K562 (cell line): Measurements from ENCODE around the gene ZNF791. TPM values are rescaled to one million over a fixed set of nuclear protein-coding genes. Genes with fewer than 3 reads are reported as not detected.

Source experiments
- AFF4 ChIP-seq: sonication (generic); formaldehyde crosslinking; IDR thresholded peaks from 2 replicates; pipeline ENCODE4 v1.8.0; 2023; ENCODE audit warnings: mild to moderate bottlenecking, missing genetic modification reagents
- ARID3B ChIP-seq: fragments of 250-450 bp; sonication (Bioruptor Pico); IDR thresholded peaks from 2 replicates; pipeline ENCODE4 v1.4.0; 2020; ENCODE audit warnings: borderline replicate concordance
- ATF1 ChIP-seq, 2 experiments: fragments of 450-650 bp in 1 of 2; IDR thresholded peaks; 2 replicates each; pipeline ENCODE4 v1.6.1; 2016; ENCODE audit warnings: missing compliant biosample characterization in 1 of 2, missing genetic modification characterization in 1 of 2
- BRCA1 ChIP-seq, 2 experiments: fragments of 450-650 bp in 1 of 2; sonication (generic) in 1 of 2; formaldehyde crosslinking in 1 of 2; IDR thresholded peaks; 2 replicates each; pipeline versions ENCODE4 v1.5.0 to v1.6.1; 2017 to 2020; ENCODE audit warnings: mild to moderate bottlenecking in 1 of 2, missing genetic modification reagents in 1 of 2
- DDX20 ChIP-seq: fragments of 450-650 bp; IDR thresholded peaks from 2 replicates; pipeline ENCODE4 v1.6.1; 2016; ENCODE audit warnings: missing genetic modification characterization, low read depth, mild to moderate bottlenecking, missing compliant biosample characterization, moderate library complexity
- ETS2 ChIP-seq: IDR thresholded peaks from 2 replicates; pipeline ENCODE4 v1.6.1; 2016; ENCODE audit warnings: borderline replicate concordance, missing genetic modification characterization, mild to moderate bottlenecking, moderate library complexity, missing compliant biosample characterization; ENCODE audit not compliant: poor library complexity, severe bottlenecking
- HNRNPH1 ChIP-seq: fragments of 200-400 bp; formaldehyde crosslinking; optimal IDR thresholded peaks from 2 replicates; pipeline ENCODE3; 2017; ENCODE audit warnings: low read depth, mild to moderate bottlenecking, low read length, moderate library complexity
- USF2 ChIP-seq: sonication (generic); formaldehyde crosslinking; IDR thresholded peaks from 2 replicates; pipeline ENCODE4 v1.5.0; 2020; ENCODE audit warnings: missing genetic modification reagents
- ZFP30 ChIP-seq: fragments of 250-450 bp; sonication (Bioruptor Pico); IDR thresholded peaks from 2 replicates; pipeline ENCODE4 v1.8.0; 2022; ENCODE audit warnings: moderate library complexity, mild to moderate bottlenecking, inconsistent platforms, borderline replicate concordance
- ZFP36 ChIP-seq: fragments of 150-350 bp; IDR thresholded peaks from 2 replicates; pipeline ENCODE4 v1.6.1; 2018; ENCODE audit warnings: low read length, low read depth; ENCODE audit not compliant: partially characterized antibody
- polyA plus RNA-seq, 8 experiments: library from polyadenylated mRNA; depleted of rRNA in 4 of 8; stranded (reverse) in 5 of 8; unstranded in 3 of 8; fragments of >200 nt; fragmentation: Nextera tagmentation in 2 of 8; fragmentation: Illumina TruSeq in 1 of 8; extraction: Ambion mirVana in 2 of 8; extraction: Trizol in 1 of 8; gene quantifications; 2 replicates each; pipeline versions ENCODE4 v1.2.1 to v1.2.3, GENCODE V29; 2011 to 2014; ENCODE audit warnings: inconsistent platforms in 1 of 8, missing spikeins in 1 of 8
- total RNA-seq, 7 experiments: library from RNA; depleted of rRNA in 6 of 7; stranded (reverse); fragments of >200 nt in 6 of 7; fragmentation: Illumina TruSeq in 2 of 7; extraction: Trizol in 2 of 7; gene quantifications; 2 replicates each; pipeline versions ENCODE4 v1.2.1 to v1.2.3, GENCODE V29; 2011 to 2021; ENCODE audit warnings: low replicate concordance in 1 of 7
- TF ChIP-seq, protein P1 (sequence below): sonication (generic); formaldehyde crosslinking; IDR thresholded peaks from 2 replicates; pipeline ENCODE4 v1.8.0; 2023; ENCODE audit warnings: mild to moderate bottlenecking, missing genetic modification reagents
- TF ChIP-seq, protein P2 (sequence below): sonication (generic); formaldehyde crosslinking; IDR thresholded peaks from 2 replicates; pipeline ENCODE4 v1.4.0; 2020; ENCODE audit warnings: mild to moderate bottlenecking, missing genetic modification reagents
- TF ChIP-seq, protein P3 (sequence below): fragments of 450-650 bp; IDR thresholded peaks from 2 replicates; pipeline ENCODE4 v1.6.1; 2014; ENCODE audit warnings: low read depth, mild to moderate bottlenecking, moderate library complexity, borderline replicate concordance

The ZNF791 gene
- total and polyA plus RNA-seq, 9 of the 15 experiments (the other 6 are each of a cell fraction or from before 2014, with no cell fraction given), result 7.8 to 22.7 (median 13.1) TPM

- TF ChIP-seq, protein P1, sequence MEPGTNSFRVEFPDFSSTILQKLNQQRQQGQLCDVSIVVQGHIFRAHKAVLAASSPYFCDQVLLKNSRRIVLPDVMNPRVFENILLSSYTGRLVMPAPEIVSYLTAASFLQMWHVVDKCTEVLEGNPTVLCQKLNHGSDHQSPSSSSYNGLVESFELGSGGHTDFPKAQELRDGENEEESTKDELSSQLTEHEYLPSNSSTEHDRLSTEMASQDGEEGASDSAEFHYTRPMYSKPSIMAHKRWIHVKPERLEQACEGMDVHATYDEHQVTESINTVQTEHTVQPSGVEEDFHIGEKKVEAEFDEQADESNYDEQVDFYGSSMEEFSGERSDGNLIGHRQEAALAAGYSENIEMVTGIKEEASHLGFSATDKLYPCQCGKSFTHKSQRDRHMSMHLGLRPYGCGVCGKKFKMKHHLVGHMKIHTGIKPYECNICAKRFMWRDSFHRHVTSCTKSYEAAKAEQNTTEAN (CRISPR knock-in tag), result no peak
- TF ChIP-seq ARID3B (CRISPR knock-in tag) (no peak), DDX20 (tag) (no peak), HNRNPH1 (no peak), ETS2 (tag) (no peak), USF2 (CRISPR knock-in tag) (no peak), BRCA1 (IDR thresholded peaks at IDR 0.05) (no peak), BRCA1 (CRISPR knock-in tag; IDR thresholded peaks at IDR 0.05) (no peak), ZFP36 (no peak), ZFP30 (CRISPR knock-in tag) (no peak), ATF1 (CRISPR knock-in tag; IDR thresholded peaks at IDR 0.05) (no peak), ATF1 (tag; IDR thresholded peaks at IDR 0.05) (peak; percentile 95), AFF4 (CRISPR knock-in tag) (no peak; the same call in 1 of the 2 replicates)
- TF ChIP-seq, protein P2, sequence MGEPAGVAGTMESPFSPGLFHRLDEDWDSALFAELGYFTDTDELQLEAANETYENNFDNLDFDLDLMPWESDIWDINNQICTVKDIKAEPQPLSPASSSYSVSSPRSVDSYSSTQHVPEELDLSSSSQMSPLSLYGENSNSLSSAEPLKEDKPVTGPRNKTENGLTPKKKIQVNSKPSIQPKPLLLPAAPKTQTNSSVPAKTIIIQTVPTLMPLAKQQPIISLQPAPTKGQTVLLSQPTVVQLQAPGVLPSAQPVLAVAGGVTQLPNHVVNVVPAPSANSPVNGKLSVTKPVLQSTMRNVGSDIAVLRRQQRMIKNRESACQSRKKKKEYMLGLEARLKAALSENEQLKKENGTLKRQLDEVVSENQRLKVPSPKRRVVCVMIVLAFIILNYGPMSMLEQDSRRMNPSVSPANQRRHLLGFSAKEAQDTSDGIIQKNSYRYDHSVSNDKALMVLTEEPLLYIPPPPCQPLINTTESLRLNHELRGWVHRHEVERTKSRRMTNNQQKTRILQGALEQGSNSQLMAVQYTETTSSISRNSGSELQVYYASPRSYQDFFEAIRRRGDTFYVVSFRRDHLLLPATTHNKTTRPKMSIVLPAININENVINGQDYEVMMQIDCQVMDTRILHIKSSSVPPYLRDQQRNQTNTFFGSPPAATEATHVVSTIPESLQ (CRISPR knock-in tag), result peak; percentile 51; the same call in 1 of the 2 replicates
- TF ChIP-seq, protein P3, sequence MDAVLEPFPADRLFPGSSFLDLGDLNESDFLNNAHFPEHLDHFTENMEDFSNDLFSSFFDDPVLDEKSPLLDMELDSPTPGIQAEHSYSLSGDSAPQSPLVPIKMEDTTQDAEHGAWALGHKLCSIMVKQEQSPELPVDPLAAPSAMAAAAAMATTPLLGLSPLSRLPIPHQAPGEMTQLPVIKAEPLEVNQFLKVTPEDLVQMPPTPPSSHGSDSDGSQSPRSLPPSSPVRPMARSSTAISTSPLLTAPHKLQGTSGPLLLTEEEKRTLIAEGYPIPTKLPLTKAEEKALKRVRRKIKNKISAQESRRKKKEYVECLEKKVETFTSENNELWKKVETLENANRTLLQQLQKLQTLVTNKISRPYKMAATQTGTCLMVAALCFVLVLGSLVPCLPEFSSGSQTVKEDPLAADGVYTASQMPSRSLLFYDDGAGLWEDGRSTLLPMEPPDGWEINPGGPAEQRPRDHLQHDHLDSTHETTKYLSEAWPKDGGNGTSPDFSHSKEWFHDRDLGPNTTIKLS, result 0 out of 2 replicates have a peak, but pooled peaks have one; percentile 39
Observed at GRCh38 chr19:12669270-12670158, 58.8 kb downstream of the ZNF791 start (continued).
